ENCODE data around the gene SOX5. TPM values are rescaled to one million over a fixed set of nuclear protein-coding genes. Genes with fewer than 3 reads are reported as not detected.
A peak's percentile ranks its signal among the peaks of the same experiment; 100 is the strongest.

Gene SOX5
- total and polyA plus RNA-seq, 2 of the 8 experiments (the other 6 are each of a cell fraction or from before 2014, with no cell fraction given), result 2.2 to 2.6 TPM

DNA sequence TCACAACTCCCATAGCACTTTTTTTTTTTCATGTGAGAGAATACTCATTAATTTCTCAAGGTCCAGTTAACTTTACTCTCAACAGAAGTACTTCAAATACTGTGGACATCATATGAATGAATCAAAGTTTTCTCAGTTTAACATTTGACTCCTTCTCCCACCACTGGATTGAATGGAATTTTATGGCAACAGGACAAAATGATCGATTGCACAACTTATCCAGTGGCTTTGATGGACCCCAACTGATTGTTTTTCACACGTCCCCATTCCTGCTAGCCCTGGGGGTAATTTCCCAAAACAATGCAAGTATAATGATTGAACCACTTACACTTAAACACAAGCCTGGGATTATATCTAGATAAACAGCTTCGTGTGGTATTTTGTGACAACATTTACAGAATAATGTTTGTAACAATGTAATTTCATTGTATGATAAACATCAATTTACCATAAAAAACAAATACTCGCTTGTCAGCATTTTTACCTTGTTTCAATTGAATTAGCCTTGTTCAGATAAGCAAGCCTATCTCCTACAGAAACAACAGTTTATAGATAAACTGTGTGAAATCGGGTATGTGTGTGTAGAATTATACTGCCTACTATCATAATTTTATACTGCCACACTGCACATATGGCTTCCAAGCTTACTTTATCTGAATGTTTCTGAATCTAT, 60.9 kb downstream of the SOX5 start (continued):
- TF ChIP-seq, protein P1, sequence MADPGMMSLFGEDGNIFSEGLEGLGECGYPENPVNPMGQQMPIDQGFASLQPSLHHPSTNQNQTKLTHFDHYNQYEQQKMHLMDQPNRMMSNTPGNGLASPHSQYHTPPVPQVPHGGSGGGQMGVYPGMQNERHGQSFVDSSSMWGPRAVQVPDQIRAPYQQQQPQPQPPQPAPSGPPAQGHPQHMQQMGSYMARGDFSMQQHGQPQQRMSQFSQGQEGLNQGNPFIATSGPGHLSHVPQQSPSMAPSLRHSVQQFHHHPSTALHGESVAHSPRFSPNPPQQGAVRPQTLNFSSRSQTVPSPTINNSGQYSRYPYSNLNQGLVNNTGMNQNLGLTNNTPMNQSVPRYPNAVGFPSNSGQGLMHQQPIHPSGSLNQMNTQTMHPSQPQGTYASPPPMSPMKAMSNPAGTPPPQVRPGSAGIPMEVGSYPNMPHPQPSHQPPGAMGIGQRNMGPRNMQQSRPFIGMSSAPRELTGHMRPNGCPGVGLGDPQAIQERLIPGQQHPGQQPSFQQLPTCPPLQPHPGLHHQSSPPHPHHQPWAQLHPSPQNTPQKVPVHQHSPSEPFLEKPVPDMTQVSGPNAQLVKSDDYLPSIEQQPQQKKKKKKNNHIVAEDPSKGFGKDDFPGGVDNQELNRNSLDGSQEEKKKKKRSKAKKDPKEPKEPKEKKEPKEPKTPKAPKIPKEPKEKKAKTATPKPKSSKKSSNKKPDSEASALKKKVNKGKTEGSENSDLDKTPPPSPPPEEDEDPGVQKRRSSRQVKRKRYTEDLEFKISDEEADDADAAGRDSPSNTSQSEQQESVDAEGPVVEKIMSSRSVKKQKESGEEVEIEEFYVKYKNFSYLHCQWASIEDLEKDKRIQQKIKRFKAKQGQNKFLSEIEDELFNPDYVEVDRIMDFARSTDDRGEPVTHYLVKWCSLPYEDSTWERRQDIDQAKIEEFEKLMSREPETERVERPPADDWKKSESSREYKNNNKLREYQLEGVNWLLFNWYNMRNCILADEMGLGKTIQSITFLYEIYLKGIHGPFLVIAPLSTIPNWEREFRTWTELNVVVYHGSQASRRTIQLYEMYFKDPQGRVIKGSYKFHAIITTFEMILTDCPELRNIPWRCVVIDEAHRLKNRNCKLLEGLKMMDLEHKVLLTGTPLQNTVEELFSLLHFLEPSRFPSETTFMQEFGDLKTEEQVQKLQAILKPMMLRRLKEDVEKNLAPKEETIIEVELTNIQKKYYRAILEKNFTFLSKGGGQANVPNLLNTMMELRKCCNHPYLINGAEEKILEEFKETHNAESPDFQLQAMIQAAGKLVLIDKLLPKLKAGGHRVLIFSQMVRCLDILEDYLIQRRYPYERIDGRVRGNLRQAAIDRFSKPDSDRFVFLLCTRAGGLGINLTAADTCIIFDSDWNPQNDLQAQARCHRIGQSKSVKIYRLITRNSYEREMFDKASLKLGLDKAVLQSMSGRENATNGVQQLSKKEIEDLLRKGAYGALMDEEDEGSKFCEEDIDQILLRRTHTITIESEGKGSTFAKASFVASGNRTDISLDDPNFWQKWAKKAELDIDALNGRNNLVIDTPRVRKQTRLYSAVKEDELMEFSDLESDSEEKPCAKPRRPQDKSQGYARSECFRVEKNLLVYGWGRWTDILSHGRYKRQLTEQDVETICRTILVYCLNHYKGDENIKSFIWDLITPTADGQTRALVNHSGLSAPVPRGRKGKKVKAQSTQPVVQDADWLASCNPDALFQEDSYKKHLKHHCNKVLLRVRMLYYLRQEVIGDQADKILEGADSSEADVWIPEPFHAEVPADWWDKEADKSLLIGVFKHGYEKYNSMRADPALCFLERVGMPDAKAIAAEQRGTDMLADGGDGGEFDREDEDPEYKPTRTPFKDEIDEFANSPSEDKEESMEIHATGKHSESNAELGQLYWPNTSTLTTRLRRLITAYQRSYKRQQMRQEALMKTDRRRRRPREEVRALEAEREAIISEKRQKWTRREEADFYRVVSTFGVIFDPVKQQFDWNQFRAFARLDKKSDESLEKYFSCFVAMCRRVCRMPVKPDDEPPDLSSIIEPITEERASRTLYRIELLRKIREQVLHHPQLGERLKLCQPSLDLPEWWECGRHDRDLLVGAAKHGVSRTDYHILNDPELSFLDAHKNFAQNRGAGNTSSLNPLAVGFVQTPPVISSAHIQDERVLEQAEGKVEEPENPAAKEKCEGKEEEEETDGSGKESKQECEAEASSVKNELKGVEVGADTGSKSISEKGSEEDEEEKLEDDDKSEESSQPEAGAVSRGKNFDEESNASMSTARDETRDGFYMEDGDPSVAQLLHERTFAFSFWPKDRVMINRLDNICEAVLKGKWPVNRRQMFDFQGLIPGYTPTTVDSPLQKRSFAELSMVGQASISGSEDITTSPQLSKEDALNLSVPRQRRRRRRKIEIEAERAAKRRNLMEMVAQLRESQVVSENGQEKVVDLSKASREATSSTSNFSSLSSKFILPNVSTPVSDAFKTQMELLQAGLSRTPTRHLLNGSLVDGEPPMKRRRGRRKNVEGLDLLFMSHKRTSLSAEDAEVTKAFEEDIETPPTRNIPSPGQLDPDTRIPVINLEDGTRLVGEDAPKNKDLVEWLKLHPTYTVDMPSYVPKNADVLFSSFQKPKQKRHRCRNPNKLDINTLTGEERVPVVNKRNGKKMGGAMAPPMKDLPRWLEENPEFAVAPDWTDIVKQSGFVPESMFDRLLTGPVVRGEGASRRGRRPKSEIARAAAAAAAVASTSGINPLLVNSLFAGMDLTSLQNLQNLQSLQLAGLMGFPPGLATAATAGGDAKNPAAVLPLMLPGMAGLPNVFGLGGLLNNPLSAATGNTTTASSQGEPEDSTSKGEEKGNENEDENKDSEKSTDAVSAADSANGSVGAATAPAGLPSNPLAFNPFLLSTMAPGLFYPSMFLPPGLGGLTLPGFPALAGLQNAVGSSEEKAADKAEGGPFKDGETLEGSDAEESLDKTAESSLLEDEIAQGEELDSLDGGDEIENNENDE (IDR thresholded peaks at IDR 0.05; ENCODE audit: insufficient replicate concordance, low read length), result no peak
- TF ChIP-seq BACH1 (IDR thresholded peaks at IDR 0.05; ENCODE audit: low read length) (no peak), CEBPB (IDR thresholded peaks at IDR 0.05; ENCODE audit: low read depth, low read length) (peak; percentile 61; the same call in 1 of the 2 replicates), TCF12 (IDR thresholded peaks at IDR 0.05; ENCODE audit: low read depth, low read length) (no peak), RNF2 (IDR thresholded peaks at IDR 0.05; ENCODE audit: borderline replicate concordance, low read depth, low read length, missing control alignments, poor library complexity, severe bottlenecking) (no peak), TEAD4 (IDR thresholded peaks at IDR 0.05; ENCODE audit: low read depth, low read length) (no peak), RXRA (IDR thresholded peaks at IDR 0.05; ENCODE audit: insufficient read depth, low read depth, low read length) (no peak)
